Karpas-422 (cell line): Measurements from ENCODE around the gene SELL. TPM values are rescaled to one million over a fixed set of nuclear protein-coding genes. Genes with fewer than 3 reads are reported as not detected.
"Not testable (repeated sequence)": the region's sequence is repeated elsewhere in the genome, so short reads cannot be mapped to it uniquely, and the experiment has no call there.

Experiments used
- DNase-seq: peaks from one replicate; pipeline ENCODE4 v3.0.0-alpha.2; 2015
- H2AFZ ChIP-seq: fragments of 200-600 bp; sonication (generic); 2 replicates; pipeline ENCODE4 v1.6.1; 2014; ENCODE audit warnings: antibody characterized with exemption, low read length, mixed read lengths
- H3K27ac ChIP-seq: fragments of 200-600 bp; sonication (generic); 2 replicates; pipeline ENCODE4 v1.5.1; 2014; ENCODE audit warnings: mild to moderate bottlenecking, low read length, moderate library complexity
- H3K27me3 ChIP-seq: fragments of 200-600 bp; sonication (generic); 2 replicates; pipeline ENCODE4 v1.6.1; 2014; ENCODE audit warnings: low read length, mixed read lengths
- H3K36me3 ChIP-seq: fragments of 200-600 bp; sonication (generic); 2 replicates; pipeline ENCODE4 v1.6.1; 2014; ENCODE audit warnings: low read length, mixed read lengths; ENCODE audit not compliant: insufficient read depth
- H3K4me1 ChIP-seq: fragments of 200-600 bp; sonication (generic); 2 replicates; pipeline ENCODE4 v1.6.1; 2014; ENCODE audit warnings: mild to moderate bottlenecking, low read length, mixed read lengths
- H3K4me2 ChIP-seq: fragments of 200-600 bp; sonication (generic); 2 replicates; pipeline ENCODE4 v1.6.1; 2014; ENCODE audit warnings: low read length, low read depth, mild to moderate bottlenecking; ENCODE audit not compliant: poor library complexity, severe bottlenecking
- H3K4me3 ChIP-seq: fragments of 200-600 bp; sonication (generic); 2 replicates; pipeline ENCODE4 v1.5.1; 2014; ENCODE audit warnings: mild to moderate bottlenecking, antibody characterized with exemption, low read length, mixed read lengths
- H3K79me2 ChIP-seq: fragments of 200-600 bp; sonication (generic); 2 replicates; pipeline ENCODE4 v1.6.1; 2014; ENCODE audit warnings: mild to moderate bottlenecking, low read length, mixed read lengths
- H3K9ac ChIP-seq: fragments of 200-600 bp; sonication (generic); 2 replicates; pipeline ENCODE4 v1.6.0; 2014; ENCODE audit warnings: low read length
- H3K9me2 ChIP-seq: fragments of 200-600 bp; sonication (generic), shearing (Covaris generic); replicated peaks from 2 replicates; pipeline ENCODE4 v1.6.0; 2014; ENCODE audit warnings: mild to moderate bottlenecking, low read length, moderate library complexity; ENCODE audit not compliant: insufficient read depth
- H3K9me3 ChIP-seq: fragments of 300-700, 200-600 bp; sonication (generic); 2 replicates; pipeline ENCODE4 v1.6.1; 2014; ENCODE audit warnings: low read length, mixed read lengths
- H4K20me1 ChIP-seq: fragments of 200-600 bp; sonication (generic); 2 replicates; pipeline ENCODE4 v1.6.1; 2014; ENCODE audit warnings: mild to moderate bottlenecking, antibody characterized with exemption, low read length, low read depth; ENCODE audit not compliant: insufficient read depth
- total RNA-seq: library from RNA; depleted of rRNA; stranded (reverse); fragments of >200 nt; shearing (Covaris generic); gene quantifications from 2 replicates; pipeline ENCODE4 v1.2.3, GENCODE V29; 2014; ENCODE audit warnings: low replicate concordance

SELL gene
- total RNA-seq, 1 experiment from 2014 or later, result not detected

- not testable (repeated sequence) for H3K9me3 ChIP-seq, H4K20me1 ChIP-seq, H3K4me2 ChIP-seq, H3K4me3 ChIP-seq, H3K9me2 ChIP-seq, H3K4me1 ChIP-seq, H3K9ac ChIP-seq, H2AFZ ChIP-seq, H3K36me3 ChIP-seq, DNase-seq, H3K27me3 ChIP-seq, H3K27ac ChIP-seq, H3K79me2 ChIP-seq
Measured at GRCh38 chr1:169667699-169668596, 43.5 kb downstream of the SELL start.

- H4K20me1 ChIP-seq, H3K9me2 ChIP-seq, DNase-seq, H3K4me2 ChIP-seq, H3K9me3 ChIP-seq, H3K9ac ChIP-seq, H3K79me2 ChIP-seq, H3K36me3 ChIP-seq, H3K4me1 ChIP-seq, H2AFZ ChIP-seq, H3K4me3 ChIP-seq, H3K27ac ChIP-seq, H3K27me3 ChIP-seq: not testable (repeated sequence)
Measured at GRCh38 chr1:169667227-169667639, 44.2 kb downstream of the SELL start.

- not testable (repeated sequence) for H3K27ac ChIP-seq, H3K9me3 ChIP-seq, H4K20me1 ChIP-seq, H2AFZ ChIP-seq, H3K36me3 ChIP-seq, H3K9me2 ChIP-seq, H3K4me3 ChIP-seq, H3K4me1 ChIP-seq, DNase-seq, H3K9ac ChIP-seq, H3K79me2 ChIP-seq, H3K4me2 ChIP-seq, H3K27me3 ChIP-seq
Measured at GRCh38 chr1:169662680-169663079, 48.7 kb downstream of the SELL start.

DNA sequence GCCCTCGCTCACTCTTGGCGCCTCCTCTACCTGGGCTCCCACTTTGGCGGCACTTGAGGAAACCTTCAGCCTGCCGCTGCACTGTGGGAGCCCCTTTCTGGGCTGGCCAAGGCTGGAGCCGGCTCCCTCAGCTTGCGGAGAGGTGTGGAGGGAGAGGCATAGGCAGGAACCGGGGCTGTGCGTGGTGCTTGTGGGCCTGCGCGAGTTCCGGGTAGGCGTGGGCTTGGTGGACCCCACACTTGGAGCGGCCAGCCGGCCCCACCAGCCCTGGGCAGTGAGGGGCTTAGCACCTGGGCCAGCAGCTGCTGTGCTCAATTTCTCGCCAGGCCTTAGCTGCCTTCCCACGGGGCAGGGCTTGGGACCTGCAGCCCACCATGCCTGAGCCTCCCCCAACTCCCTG, 50.4 kb downstream of the SELL start:
- H3K4me2 ChIP-seq, H3K4me1 ChIP-seq, H3K27me3 ChIP-seq, H3K4me3 ChIP-seq, H3K9me3 ChIP-seq, H4K20me1 ChIP-seq, H3K9ac ChIP-seq, H3K27ac ChIP-seq, H3K36me3 ChIP-seq, H3K79me2 ChIP-seq, H2AFZ ChIP-seq, DNase-seq, H3K9me2 ChIP-seq: not testable (repeated sequence)

- DNase-seq, H4K20me1 ChIP-seq, H3K4me1 ChIP-seq, H2AFZ ChIP-seq, H3K4me3 ChIP-seq, H3K36me3 ChIP-seq, H3K79me2 ChIP-seq, H3K9me3 ChIP-seq, H3K27me3 ChIP-seq, H3K4me2 ChIP-seq, H3K9ac ChIP-seq, H3K27ac ChIP-seq, H3K9me2 ChIP-seq: not testable (repeated sequence)
Measured at GRCh38 chr1:169658777-169659176, 52.6 kb downstream of the SELL start.

- H2AFZ ChIP-seq, result no peak overlapping the region
- no peak overlapping the region for H3K9ac ChIP-seq
- no peaks in the 10 kb centered on the region for H4K20me1 ChIP-seq
- no peaks in the 10 kb centered on the region for H3K9me2 ChIP-seq
- no peaks in the 10 kb centered on the region for H3K4me1 ChIP-seq
- no peaks in the 10 kb centered on the region for H3K27me3 ChIP-seq
- H3K36me3 ChIP-seq, result no peaks in the 10 kb centered on the region
- H3K4me2 ChIP-seq, result no peak overlapping the region
- H3K9me3 ChIP-seq, result no peaks in the 10 kb centered on the region
- H3K4me3 ChIP-seq, result no peak overlapping the region
- H3K79me2 ChIP-seq, result no peaks in the 10 kb centered on the region
- H3K27ac ChIP-seq, result no peak overlapping the region
- DNase-seq, result no peak
Measured at GRCh38 chr1:169653873-169654272, 57.5 kb downstream of the SELL start.

DNA sequence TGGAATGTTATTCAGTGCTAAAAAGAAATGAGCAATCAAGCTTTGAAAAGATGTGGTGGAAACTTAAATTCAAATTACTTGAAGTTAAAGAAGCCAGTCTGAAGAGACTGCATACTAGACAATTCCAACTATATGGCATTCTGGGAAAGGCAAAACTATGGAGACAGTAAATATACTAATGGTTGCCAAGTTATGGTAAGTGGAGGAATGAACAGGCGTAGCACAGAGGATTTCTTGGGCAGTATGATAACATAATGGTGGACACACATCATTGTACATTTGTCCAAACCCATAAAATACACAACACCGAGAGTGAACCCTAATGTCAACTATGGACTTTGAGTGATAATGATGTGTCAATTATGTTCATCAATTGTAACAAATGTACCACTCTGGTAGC, 60.4 kb downstream of the SELL start:
- Histone ChIP-seq H3K4me1 (no peaks in the 10 kb centered on the region), H3K36me3 (no peaks in the 10 kb centered on the region), H3K9me3 (no peaks in the 10 kb centered on the region), H3K9me2 (no peaks in the 10 kb centered on the region), H3K79me2 (no peaks in the 10 kb centered on the region), H3K9ac (no peak overlapping the region), H3K4me2 (no peak overlapping the region), H3K27me3 (no peaks in the 10 kb centered on the region), H3K4me3 (no peak overlapping the region), H3K27ac (no peak overlapping the region), H4K20me1 (no peaks in the 10 kb centered on the region), H2AFZ (no peak overlapping the region)
- DNase-seq, result no peak

DNA sequence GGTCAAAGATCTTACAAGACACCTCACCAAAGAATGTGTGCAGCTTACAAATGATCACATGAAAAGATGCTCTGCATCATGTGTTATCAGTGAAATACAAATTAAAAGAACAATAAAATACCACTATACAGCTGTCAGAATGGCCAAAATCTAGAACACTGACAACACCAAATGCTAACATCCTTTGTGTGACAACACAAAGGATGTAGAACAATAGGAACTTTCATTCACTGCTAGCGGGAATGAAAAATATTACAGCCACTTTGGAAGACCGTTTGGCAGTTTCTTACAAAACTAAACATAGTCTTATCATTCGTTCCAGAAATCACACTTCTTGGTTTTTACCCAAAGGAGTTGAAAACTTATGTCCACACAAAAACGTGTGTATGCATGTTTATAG, 60.9 kb downstream of the SELL start:
- no peak for DNase-seq
- H3K4me1 ChIP-seq, result no peaks in the 10 kb centered on the region
- no peaks in the 10 kb centered on the region for H3K36me3 ChIP-seq
- H4K20me1 ChIP-seq, result no peaks in the 10 kb centered on the region
- no peaks in the 10 kb centered on the region for H3K27me3 ChIP-seq
- H3K27ac ChIP-seq, result no peak overlapping the region
- H3K9ac ChIP-seq, result no peak overlapping the region
- no peaks in the 10 kb centered on the region for H3K79me2 ChIP-seq
- no peak overlapping the region for H3K4me3 ChIP-seq
- H2AFZ ChIP-seq, result no peak overlapping the region
- H3K9me2 ChIP-seq, result no peaks in the 10 kb centered on the region
- H3K4me2 ChIP-seq, result no peak overlapping the region
- H3K9me3 ChIP-seq, result no peaks in the 10 kb centered on the region
